HCT116 (cell line): ENCODE data around the gene SMARCB1. TPM values are rescaled to one million over a fixed set of nuclear protein-coding genes. Genes with fewer than 3 reads are reported as not detected.

Source experiments
- ATAC-seq: fragments of 200-7000 bp; cut with Tn5 transposase; 2 replicates; pipeline ENCODE4 v1.9.1; 2020; ENCODE audit warnings: mild to moderate bottlenecking, moderate library complexity
- BruUV-seq: library from RNA; stranded (reverse); fragments of 400-500 nt; replicated peaks from 2 replicates; lab custom pipeline; 2021; lab: Mats Ljungman, UMichigan
- CTCF ChIA-PET: fragments of 300-600 bp; sonication (Branson Sonifier 250); formaldehyde crosslinking; loops from one replicate; lab custom pipeline; 2021; ENCODE audit warnings: antibody characterized with exemption; lab: Charles Lee
- POLR2A ChIA-PET: fragments of 300-600, 350-600 bp; sonication (Branson Sonifier 250); formaldehyde crosslinking; loops from one replicate; lab custom pipeline; 2021; ENCODE audit warnings: antibody characterized with exemption; lab: Charles Lee
- RAD21 ChIA-PET, 2 experiments: fragments of 300-600 bp; sonication (Branson Sonifier 250); formaldehyde crosslinking; loops; one replicate each; lab custom pipeline; 2023; ENCODE audit warnings: low total read pairs in 2 of 2; ENCODE audit not compliant: uncharacterized antibody in 2 of 2, unreplicated experiment in 2 of 2, low non-redundant PET in 1 of 2; lab: Charles Lee
- DNase-seq: peaks from one replicate; pipeline ENCODE4 v3.0.0-alpha.2; 2010; ENCODE audit warnings: low read depth, low spot score
- H2AFZ ChIP-seq: fragments of 200-600 bp; shearing (Covaris generic), sonication (generic); 2 replicates; pipeline ENCODE4 v1.6.1; 2017; ENCODE audit warnings: low read depth, mixed run types, mixed read lengths, antibody characterized with exemption, low read length; ENCODE audit not compliant: poor library complexity, severe bottlenecking
- H3K27ac ChIP-seq: 2 replicates; pipeline ENCODE4 v1.5.1; 2012; ENCODE audit warnings: low read depth, low read length
- H3K27me3 ChIP-seq: fragments of 200-600 bp; sonication (generic); 2 replicates; pipeline ENCODE4 v1.6.1; 2016; ENCODE audit warnings: mixed run types, low read length, mixed read lengths; ENCODE audit not compliant: insufficient read depth
- H3K36me3 ChIP-seq, 2 experiments: fragments of 200-500 bp in 1 of 2; fragments of 200-600 bp in 1 of 2; sonication (Bioruptor generic) in 1 of 2; sonication (generic) in 1 of 2; 2 replicates each; pipeline versions ENCODE4 v1.5.1 to v1.6.1; 2014 to 2016; ENCODE audit warnings: low read length in 2 of 2, inconsistent platforms in 1 of 2, mixed read lengths in 1 of 2, mixed run types in 1 of 2; ENCODE audit not compliant: insufficient read depth in 2 of 2, control insufficient read depth in 1 of 2
- H3K4me1 ChIP-seq, 2 experiments: fragments of 200-600 bp in 1 of 2; sonication (generic) in 1 of 2; 2 replicates each; pipeline versions ENCODE4 v1.5.1 to v1.6.1; 2012 to 2017; ENCODE audit warnings: low read length in 2 of 2, inconsistent platforms in 1 of 2, mild to moderate bottlenecking in 1 of 2, mixed read lengths in 1 of 2, mixed run types in 1 of 2, moderate library complexity in 1 of 2; ENCODE audit not compliant: insufficient read depth in 2 of 2, control insufficient read depth in 1 of 2
- H3K4me2 ChIP-seq: fragments of 200-600 bp; sonication (generic); 2 replicates; pipeline ENCODE4 v1.6.1; 2017; ENCODE audit warnings: mixed run types, low read length, mixed read lengths
- H3K4me3 ChIP-seq, 2 experiments: fragments of 200-600 bp in 1 of 2; sonication (generic) in 1 of 2; replicated peaks in 1 of 2; 2 replicates each; pipeline ENCODE4 v1.5.1; 2011 to 2016; ENCODE audit warnings: low read length in 2 of 2, control low read depth in 1 of 2, low read depth in 1 of 2, mild to moderate bottlenecking in 1 of 2, mixed read lengths in 1 of 2, mixed run types in 1 of 2
- H3K79me2 ChIP-seq: fragments of 200-600 bp; sonication (generic); 2 replicates; pipeline ENCODE4 v1.6.1; 2017; ENCODE audit warnings: mild to moderate bottlenecking, mixed run types, low read length, moderate library complexity, mixed read lengths; ENCODE audit not compliant: insufficient read depth
- H3K9ac ChIP-seq: fragments of 200-600 bp; sonication (generic); 2 replicates; pipeline ENCODE4 v1.6.1; 2016; ENCODE audit warnings: low read length, mixed read lengths
- H3K9me2 ChIP-seq: fragments of 200-600 bp; sonication (generic), shearing (Covaris generic); 2 replicates; pipeline ENCODE4 v1.6.1; 2017; ENCODE audit warnings: mixed run types, mild to moderate bottlenecking, moderate library complexity; ENCODE audit not compliant: insufficient read depth
- H3K9me3 ChIP-seq, 2 experiments: fragments of 200-500 bp in 1 of 2; fragments of 200-600 bp in 1 of 2; sonication (Bioruptor generic) in 1 of 2; sonication (generic) in 1 of 2; 2 replicates each; pipeline ENCODE4 v1.6.1; 2014 to 2017; ENCODE audit warnings: low read length in 2 of 2, mixed read lengths in 2 of 2, inconsistent platforms in 1 of 2, low read depth in 1 of 2, mild to moderate bottlenecking in 1 of 2, mixed run types in 1 of 2, moderate library complexity in 1 of 2; ENCODE audit not compliant: control insufficient read depth in 1 of 2, insufficient read depth in 1 of 2
- H4K20me1 ChIP-seq: fragments of 200-600 bp; sonication (generic), shearing (Covaris generic); 2 replicates; pipeline ENCODE4 v1.6.1; 2017; ENCODE audit warnings: mixed run types, mild to moderate bottlenecking, moderate library complexity; ENCODE audit not compliant: insufficient read depth
- ATF3 ChIP-seq: IDR thresholded peaks from 2 replicates; pipeline ENCODE4 v1.6.1; 2012
- CBX3 ChIP-seq: IDR thresholded peaks from 2 replicates; pipeline ENCODE4 v1.6.1; 2012; ENCODE audit warnings: low read depth
- CEBPB ChIP-seq: IDR thresholded peaks from 2 replicates; pipeline ENCODE4 v1.6.1; 2012; ENCODE audit warnings: low read depth
- EGR1 ChIP-seq: IDR thresholded peaks from 2 replicates; pipeline ENCODE4 v1.6.1; 2012; ENCODE audit warnings: low read depth
- EZH2 ChIP-seq: fragments of 200-600 bp; sonication (generic); IDR thresholded peaks from 2 replicates; pipeline ENCODE4 v1.6.1; 2017; ENCODE audit warnings: antibody characterized with exemption, mixed run types
- MAX ChIP-seq: IDR thresholded peaks from 2 replicates; pipeline ENCODE4 v1.6.1; 2012
- POLR2AphosphoS5 ChIP-seq: IDR thresholded peaks from 2 replicates; pipeline ENCODE4 v1.6.1; 2011; ENCODE audit warnings: mild to moderate bottlenecking, low read depth, low read length, moderate library complexity
- RAD21 ChIP-seq: IDR thresholded peaks from 2 replicates; pipeline ENCODE4 v1.6.1; 2012; ENCODE audit warnings: low read depth, mild to moderate bottlenecking
- SIN3A ChIP-seq: IDR thresholded peaks from 2 replicates; pipeline ENCODE4 v1.6.1; 2012; ENCODE audit warnings: low read depth
- SP1 ChIP-seq: IDR thresholded peaks from 2 replicates; pipeline ENCODE4 v1.6.1; 2012; ENCODE audit warnings: low read depth
- TCF7L2 ChIP-seq: IDR thresholded peaks from 2 replicates; pipeline ENCODE4 v1.7.0; 2011; ENCODE audit warnings: borderline replicate concordance, inconsistent platforms; ENCODE audit not compliant: insufficient read depth, insufficient read length; ENCODE audit errors: extremely low read depth
- YY1 ChIP-seq: IDR thresholded peaks from 2 replicates; pipeline ENCODE4 v1.6.1; 2011; ENCODE audit warnings: low read length, low read depth, moderate library complexity, mild to moderate bottlenecking; ENCODE audit not compliant: insufficient replicate concordance; ENCODE audit errors: extremely low read depth
- ZFX ChIP-seq: fragments of 450-650 bp; IDR thresholded peaks from 2 replicates; pipeline ENCODE4 v1.6.1; 2017
- ZNF274 ChIP-seq: fragments of 200-500 bp; sonication (Bioruptor generic); IDR thresholded peaks from 2 replicates; pipeline ENCODE4 v1.6.1; 2014; ENCODE audit warnings: mild to moderate bottlenecking, low read depth, low read length, inconsistent platforms
- intact Hi-C: fragments of 100-400 bp; cut with micrococcal nuclease; formaldehyde crosslinking; loops from 2 replicates; pipeline ENCODE4 v1.10.0; 2022
- total RNA-seq: library from RNA; stranded (reverse); gene quantifications from one replicate; pipeline ENCODE4 v1.2.1, GENCODE V29; 2021; ENCODE audit not compliant: unreplicated experiment

The SMARCB1 gene
- total RNA-seq, 1 experiment from 2014 or later: 101 TPM

DNA sequence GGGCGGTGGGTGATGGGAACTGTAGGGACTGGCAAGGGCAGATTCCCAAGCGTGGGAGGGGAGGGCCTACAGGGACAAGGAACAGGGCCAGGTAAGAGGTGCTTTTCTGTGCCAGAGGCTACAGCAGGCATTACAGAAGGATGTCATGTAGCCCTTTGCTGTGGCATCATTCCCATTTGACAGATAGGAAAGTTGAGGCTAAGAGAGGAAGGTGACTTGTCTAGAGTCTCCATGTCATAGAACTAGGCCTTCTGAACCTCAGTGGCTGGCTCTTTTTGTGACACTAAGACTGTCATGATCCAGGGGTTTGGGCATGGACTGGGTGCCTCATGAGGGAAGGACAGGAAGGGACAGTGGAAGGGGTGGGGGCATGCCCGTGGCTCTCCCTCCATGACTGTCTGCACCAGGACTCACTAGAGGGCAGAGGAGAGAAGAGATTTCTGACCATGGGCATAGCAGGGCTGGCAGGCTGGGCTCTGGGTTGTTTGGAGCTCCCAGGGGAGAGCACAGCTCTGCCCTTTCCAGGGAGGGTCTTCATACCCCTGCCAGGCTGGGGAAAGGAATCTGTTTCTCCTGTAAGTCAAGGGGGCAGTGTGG is 10.9 kb upstream of the SMARCB1 start:
- RAD21 ChIA-PET: no interaction called here
- DNase-seq (no peak), ATAC-seq (no peak)
- Histone ChIP-seq H3K4me2 (no peak overlapping the region), H4K20me1 (no peaks in the 10 kb centered on the region), H3K27me3 (no peaks in the 10 kb centered on the region), H3K36me3 (no peaks in the 10 kb centered on the region), H3K9me3 (no peaks in the 10 kb centered on the region), H3K9ac (no peak overlapping the region), H3K4me1 (peaks cover 24 to 51% of the 10 kb centered on the region in 2 experiments), H3K4me3 (no peak overlapping the region), H3K9me2 (no peaks in the 10 kb centered on the region), H3K27ac (no peak overlapping the region), H2AFZ (no peak overlapping the region), H3K79me2 (no peaks in the 10 kb centered on the region)
- no peak for TF ChIP-seq ZFX
- TF ChIP-seq SP1: no peak
- no peak for TF ChIP-seq POLR2AphosphoS5
- no peak for TF ChIP-seq SIN3A
- TF ChIP-seq EZH2: no peak
- no peak for TF ChIP-seq YY1
- no peak for TF ChIP-seq MAX
- no peak for TF ChIP-seq RAD21
- TF ChIP-seq EGR1: no peak
- no peak for TF ChIP-seq TCF7L2
- no peak for TF ChIP-seq ATF3
- no peak for TF ChIP-seq CBX3
- TF ChIP-seq CEBPB: no peak
- no peak for TF ChIP-seq ZNF274
- POLR2A ChIA-PET: interaction anchor here (2.8 kb wide), 1 partner anchor 9 kb away, joined by 6 read pairs; the partner anchor contains the start of gene CHCHD10
- BruUV-seq: no TSS peak
- CTCF ChIA-PET: no interaction called here
- intact Hi-C loops: no loop called here
